Breast epithelium (tissue), 3 donors: ENCODE data around the gene WWTR1.

ENCODE experiments used
- CTCF ChIP-seq, 3 donors: fragments of 450-650 bp; IDR thresholded peaks; one replicate each; pipeline ENCODE4 v1.5.1; 2016 to 2017; ENCODE audit warnings: antibody characterized with exemption in 3 of 3, mild to moderate bottlenecking in 3 of 3, moderate library complexity in 3 of 3
- POLR2AphosphoS5 ChIP-seq, 3 donors: sonication (generic); formaldehyde crosslinking; IDR thresholded peaks; one replicate each; pipeline ENCODE4 v1.6.1; 2017; ENCODE audit warnings: antibody characterized with exemption in 3 of 3

- TF ChIP-seq CTCF (IDR thresholded peaks at IDR 0.05) = no peak
- no peak for TF ChIP-seq POLR2AphosphoS5 (IDR thresholded peaks at IDR 0.05)
Observed at GRCh38 chr3:149490260-149490971, 167.4 kb downstream of the WWTR1 start.
